HCT116 (cell line): ENCODE data around the gene SLC41A1. TPM values are rescaled to one million over a fixed set of nuclear protein-coding genes. Genes with fewer than 3 reads are reported as not detected.

ENCODE experiments used
- ATAC-seq: fragments of 200-7000 bp; cut with Tn5 transposase; 2 replicates; pipeline ENCODE4 v1.9.1; 2020; ENCODE audit warnings: mild to moderate bottlenecking, moderate library complexity
- BruUV-seq: library from RNA; stranded (reverse); fragments of 400-500 nt; replicated peaks from 2 replicates; lab custom pipeline; 2021; lab: Mats Ljungman, UMichigan
- CTCF ChIA-PET: fragments of 300-600 bp; sonication (Branson Sonifier 250); formaldehyde crosslinking; loops from one replicate; lab custom pipeline; 2021; ENCODE audit warnings: antibody characterized with exemption; lab: Charles Lee
- POLR2A ChIA-PET: fragments of 300-600, 350-600 bp; sonication (Branson Sonifier 250); formaldehyde crosslinking; loops from one replicate; lab custom pipeline; 2021; ENCODE audit warnings: antibody characterized with exemption; lab: Charles Lee
- RAD21 ChIA-PET, 2 experiments: fragments of 300-600 bp; sonication (Branson Sonifier 250); formaldehyde crosslinking; loops; one replicate each; lab custom pipeline; 2023; ENCODE audit warnings: low total read pairs in 2 of 2; ENCODE audit not compliant: uncharacterized antibody in 2 of 2, unreplicated experiment in 2 of 2, low non-redundant PET in 1 of 2; lab: Charles Lee
- DNase-seq: peaks from one replicate; pipeline ENCODE4 v3.0.0-alpha.2; 2010; ENCODE audit warnings: low read depth, low spot score
- H2AFZ ChIP-seq: fragments of 200-600 bp; shearing (Covaris generic), sonication (generic); 2 replicates; pipeline ENCODE4 v1.6.1; 2017; ENCODE audit warnings: low read depth, mixed run types, mixed read lengths, antibody characterized with exemption, low read length; ENCODE audit not compliant: poor library complexity, severe bottlenecking
- H3K27ac ChIP-seq: 2 replicates; pipeline ENCODE4 v1.5.1; 2012; ENCODE audit warnings: low read depth, low read length
- H3K27me3 ChIP-seq: fragments of 200-600 bp; sonication (generic); 2 replicates; pipeline ENCODE4 v1.6.1; 2016; ENCODE audit warnings: mixed run types, low read length, mixed read lengths; ENCODE audit not compliant: insufficient read depth
- H3K36me3 ChIP-seq, 2 experiments: fragments of 200-500 bp in 1 of 2; fragments of 200-600 bp in 1 of 2; sonication (Bioruptor generic) in 1 of 2; sonication (generic) in 1 of 2; 2 replicates each; pipeline versions ENCODE4 v1.5.1 to v1.6.1; 2014 to 2016; ENCODE audit warnings: low read length in 2 of 2, inconsistent platforms in 1 of 2, mixed read lengths in 1 of 2, mixed run types in 1 of 2; ENCODE audit not compliant: insufficient read depth in 2 of 2, control insufficient read depth in 1 of 2
- H3K4me1 ChIP-seq, 2 experiments: fragments of 200-600 bp in 1 of 2; sonication (generic) in 1 of 2; 2 replicates each; pipeline versions ENCODE4 v1.5.1 to v1.6.1; 2012 to 2017; ENCODE audit warnings: low read length in 2 of 2, inconsistent platforms in 1 of 2, mild to moderate bottlenecking in 1 of 2, mixed read lengths in 1 of 2, mixed run types in 1 of 2, moderate library complexity in 1 of 2; ENCODE audit not compliant: insufficient read depth in 2 of 2, control insufficient read depth in 1 of 2
- H3K4me2 ChIP-seq: fragments of 200-600 bp; sonication (generic); 2 replicates; pipeline ENCODE4 v1.6.1; 2017; ENCODE audit warnings: mixed run types, low read length, mixed read lengths
- H3K4me3 ChIP-seq, 2 experiments: fragments of 200-600 bp in 1 of 2; sonication (generic) in 1 of 2; replicated peaks in 1 of 2; 2 replicates each; pipeline ENCODE4 v1.5.1; 2011 to 2016; ENCODE audit warnings: low read length in 2 of 2, control low read depth in 1 of 2, low read depth in 1 of 2, mild to moderate bottlenecking in 1 of 2, mixed read lengths in 1 of 2, mixed run types in 1 of 2
- H3K79me2 ChIP-seq: fragments of 200-600 bp; sonication (generic); 2 replicates; pipeline ENCODE4 v1.6.1; 2017; ENCODE audit warnings: mild to moderate bottlenecking, mixed run types, low read length, moderate library complexity, mixed read lengths; ENCODE audit not compliant: insufficient read depth
- H3K9ac ChIP-seq: fragments of 200-600 bp; sonication (generic); 2 replicates; pipeline ENCODE4 v1.6.1; 2016; ENCODE audit warnings: low read length, mixed read lengths
- H3K9me2 ChIP-seq: fragments of 200-600 bp; sonication (generic), shearing (Covaris generic); 2 replicates; pipeline ENCODE4 v1.6.1; 2017; ENCODE audit warnings: mixed run types, mild to moderate bottlenecking, moderate library complexity; ENCODE audit not compliant: insufficient read depth
- H3K9me3 ChIP-seq, 2 experiments: fragments of 200-500 bp in 1 of 2; fragments of 200-600 bp in 1 of 2; sonication (Bioruptor generic) in 1 of 2; sonication (generic) in 1 of 2; 2 replicates each; pipeline ENCODE4 v1.6.1; 2014 to 2017; ENCODE audit warnings: low read length in 2 of 2, mixed read lengths in 2 of 2, inconsistent platforms in 1 of 2, low read depth in 1 of 2, mild to moderate bottlenecking in 1 of 2, mixed run types in 1 of 2, moderate library complexity in 1 of 2; ENCODE audit not compliant: control insufficient read depth in 1 of 2, insufficient read depth in 1 of 2
- H4K20me1 ChIP-seq: fragments of 200-600 bp; sonication (generic), shearing (Covaris generic); 2 replicates; pipeline ENCODE4 v1.6.1; 2017; ENCODE audit warnings: mixed run types, mild to moderate bottlenecking, moderate library complexity; ENCODE audit not compliant: insufficient read depth
- CBX3 ChIP-seq: IDR thresholded peaks from 2 replicates; pipeline ENCODE4 v1.6.1; 2012; ENCODE audit warnings: low read depth
- CEBPB ChIP-seq: IDR thresholded peaks from 2 replicates; pipeline ENCODE4 v1.6.1; 2012; ENCODE audit warnings: low read depth
- CTCF ChIP-seq, 3 experiments: fragments of 200-600 bp in 1 of 3; sonication (generic) in 1 of 3; IDR thresholded peaks in 2 of 3; conservative IDR thresholded peaks in 1 of 3; 2 replicates each; pipeline ENCODE4 v1.5.1; 2012 to 2017; ENCODE audit warnings: low read depth in 2 of 3, low read length in 2 of 3, antibody characterized with exemption in 1 of 3, borderline replicate concordance in 1 of 3, control low read depth in 1 of 3, mild to moderate bottlenecking in 1 of 3, mixed read lengths in 1 of 3, mixed run types in 1 of 3, moderate library complexity in 1 of 3; ENCODE audit not compliant: insufficient read depth in 1 of 3
- EZH2 ChIP-seq: fragments of 200-600 bp; sonication (generic); IDR thresholded peaks from 2 replicates; pipeline ENCODE4 v1.6.1; 2017; ENCODE audit warnings: antibody characterized with exemption, mixed run types
- JUND ChIP-seq: IDR thresholded peaks from 2 replicates; pipeline ENCODE4 v1.6.1; 2012
- MAX ChIP-seq: IDR thresholded peaks from 2 replicates; pipeline ENCODE4 v1.6.1; 2012
- RAD21 ChIP-seq: IDR thresholded peaks from 2 replicates; pipeline ENCODE4 v1.6.1; 2012; ENCODE audit warnings: low read depth, mild to moderate bottlenecking
- ZBTB33 ChIP-seq: IDR thresholded peaks from 2 replicates; pipeline ENCODE4 v1.6.1; 2011; ENCODE audit warnings: mild to moderate bottlenecking, low read length, moderate library complexity; ENCODE audit not compliant: insufficient replicate concordance; ENCODE audit errors: extremely low read depth
- ZFX ChIP-seq: fragments of 450-650 bp; IDR thresholded peaks from 2 replicates; pipeline ENCODE4 v1.6.1; 2017
- intact Hi-C: fragments of 100-400 bp; cut with micrococcal nuclease; formaldehyde crosslinking; loops from 2 replicates; pipeline ENCODE4 v1.10.0; 2022
- total RNA-seq: library from RNA; stranded (reverse); gene quantifications from one replicate; pipeline ENCODE4 v1.2.1, GENCODE V29; 2021; ENCODE audit not compliant: unreplicated experiment

SLC41A1 gene
- total RNA-seq, 1 experiment from 2014 or later, result 35.9 TPM

- CTCF ChIA-PET, result interaction anchor here (1.0 kb wide), 1 partner anchor 145 kb away, joined by 3 read pairs; no protein-coding TSS in a partner anchor
These were observed 19.3 kb upstream of the SLC41A1 start for GRCh38 chr1:205832326-205832751.

GRCh38 chr1:205827623-205828022, 14.6 kb upstream of the SLC41A1 start:
- no peaks in the 10 kb centered on the region for H3K79me2 ChIP-seq
- ChIA-PET POLR2A (no interaction called here), CTCF (interaction anchor here (0.9 to 1.9 kb wide), 5 partner anchors 17 to 149 kb away, joined by 3 to 6 read pairs (median 3); no protein-coding TSS in a partner anchor), RAD21 (no interaction called here)
- no peak for DNase-seq
- peak; percentile 96 for ATAC-seq
- H3K9me3 ChIP-seq, result no peaks in the 10 kb centered on the region
- H2AFZ ChIP-seq, result no peak overlapping the region
- H3K4me3 ChIP-seq, result no peak overlapping the region
- H3K27ac ChIP-seq, result no peak overlapping the region
- H3K9ac ChIP-seq, result no peak overlapping the region
- no TSS peak for BruUV-seq
- H3K27me3 ChIP-seq, result peaks cover 10% of the 10 kb centered on the region; the same call in 1 of the 2 replicates
- H3K36me3 ChIP-seq, result no peaks in the 10 kb centered on the region
- no peak for TF ChIP-seq ZBTB33
- TF ChIP-seq CTCF (IDR thresholded peaks at IDR 0.05 in 2 of 3, conservative IDR thresholded peaks at IDR 0.05 in 1 of 3; ENCODE audit: borderline replicate concordance in 1 of 3, insufficient read depth in 1 of 3, low read depth in 2 of 3, low read length in 2 of 3), result peak in 2 of 3 experiments; percentile 28 to 34; a peak in 3 of 6 replicates
- TF ChIP-seq ZFX, result no peak
- no peak overlapping the region for H3K4me2 ChIP-seq
- no peaks in the 10 kb centered on the region for H4K20me1 ChIP-seq
- no peaks in the 10 kb centered on the region for H3K9me2 ChIP-seq
- intact Hi-C loops, result no loop called here
- H3K4me1 ChIP-seq, result peaks cover 0 to 7% of the 10 kb centered on the region in 2 experiments; a peak in 1 of 4 replicates

More at GRCh38 chr1:205832326-205832751, 19.3 kb upstream of the SLC41A1 start:
- TF ChIP-seq CBX3 (no peak), RAD21 (no peak), JUND (no peak), MAX (no peak), CEBPB (no peak), EZH2 (no peak)
- H3K36me3 ChIP-seq, result no peaks in the 10 kb centered on the region
- ChIA-PET RAD21 (no interaction called here), POLR2A (no interaction called here)
- DNase-seq, result no peak
- no peaks in the 10 kb centered on the region for H3K9me3 ChIP-seq
- no peaks in the 10 kb centered on the region for H3K27me3 ChIP-seq
- no peak overlapping the region for H3K4me2 ChIP-seq
- no peak overlapping the region for H3K27ac ChIP-seq
- ATAC-seq, result no peak
- intact Hi-C loops, result no loop called here
- H3K4me3 ChIP-seq, result no peak overlapping the region
- peaks cover 0 to 7% of the 10 kb centered on the region in 2 experiments; a peak in 1 of 4 replicates for H3K4me1 ChIP-seq
- no TSS peak for BruUV-seq
- H3K9ac ChIP-seq, result no peak overlapping the region
- H2AFZ ChIP-seq, result no peak overlapping the region
- no peaks in the 10 kb centered on the region for H3K79me2 ChIP-seq
- H4K20me1 ChIP-seq, result no peaks in the 10 kb centered on the region
- H3K9me2 ChIP-seq, result no peaks in the 10 kb centered on the region
